Measurements from ENCODE around the gene MYOZ3.

The MYOZ3 gene

GRCh38 chr5:150627731-150628545 lies 33.1 kb upstream of the MYOZ3 start:
- no peak for DNase-seq

- DNase-seq, result no peak
Observed at GRCh38 chr5:150628936-150629485, 32.0 kb upstream of the MYOZ3 start.

- no peak for DNase-seq
Observed at GRCh38 chr5:150630016-150630415, 31.0 kb upstream of the MYOZ3 start.

- no peak for DNase-seq
Observed at GRCh38 chr5:150630461-150631325, 30.4 kb upstream of the MYOZ3 start.

- DNase-seq, result no peak
Observed at GRCh38 chr5:150631326-150631701, 29.7 kb upstream of the MYOZ3 start.

GRCh38 chr5:150632305-150633160 lies 28.5 kb upstream of the MYOZ3 start:
- no peak for DNase-seq

GRCh38 chr5:150633429-150633828 lies 27.6 kb upstream of the MYOZ3 start:
- DNase-seq, result no peak

- no peak for DNase-seq
Observed at GRCh38 chr5:150636391-150637244, 24.4 kb upstream of the MYOZ3 start.

- DNase-seq, result no peak
Observed at GRCh38 chr5:150637245-150638052, 23.6 kb upstream of the MYOZ3 start.

GRCh38 chr5:150638053-150638444 lies 23.0 kb upstream of the MYOZ3 start:
- no peak for DNase-seq

GRCh38 chr5:150638488-150639376 lies 22.3 kb upstream of the MYOZ3 start:
- DNase-seq, result no peak

GRCh38 chr5:150639377-150639692 lies 21.7 kb upstream of the MYOZ3 start:
- no peak for DNase-seq

- no peak for DNase-seq
Observed at GRCh38 chr5:150639751-150640150, 21.3 kb upstream of the MYOZ3 start.

- peak in 1 of 2 donors; percentile 17 for DNase-seq
Observed at GRCh38 chr5:150640311-150641005, 20.6 kb upstream of the MYOZ3 start, which contains the start of gene SYNPO. Gene SYNPO, plus strand, starts transcription at chr5:150640660. Its CDS starts 7,616 bp downstream, at chr5:150648276.

- DNase-seq, result no peak
Observed at GRCh38 chr5:150641006-150641570, 20.0 kb upstream of the MYOZ3 start.

GRCh38 chr5:150641824-150642566 lies 19.1 kb upstream of the MYOZ3 start:
- no peak for DNase-seq

- DNase-seq, result no peak
Observed at GRCh38 chr5:150642567-150642927, 18.5 kb upstream of the MYOZ3 start.

Measured in CD4-positive, alpha-beta T cell treated with Interleukin-4 for 1 hour (primary cell).